Choroid plexus epithelial cell (primary cell): Measurements from ENCODE around the gene NUMBL.

Source experiments
- DNase-seq: peaks from one replicate; pipeline ENCODE4 v3.0.0-alpha.2; 2010; ENCODE audit warnings: low read depth
- H3K4me3 ChIP-seq: 2 replicates; pipeline ENCODE4 v1.5.1; 2011; ENCODE audit warnings: low read depth, mild to moderate bottlenecking, control low read depth, low read length, moderate library complexity
- TF ChIP-seq, protein P1 (sequence below): conservative IDR thresholded peaks from 2 replicates; pipeline ENCODE4 v1.5.1; 2011; ENCODE audit warnings: low read depth, mild to moderate bottlenecking, control low read depth, inconsistent platforms, low read length, moderate library complexity

The NUMBL gene

DNA sequence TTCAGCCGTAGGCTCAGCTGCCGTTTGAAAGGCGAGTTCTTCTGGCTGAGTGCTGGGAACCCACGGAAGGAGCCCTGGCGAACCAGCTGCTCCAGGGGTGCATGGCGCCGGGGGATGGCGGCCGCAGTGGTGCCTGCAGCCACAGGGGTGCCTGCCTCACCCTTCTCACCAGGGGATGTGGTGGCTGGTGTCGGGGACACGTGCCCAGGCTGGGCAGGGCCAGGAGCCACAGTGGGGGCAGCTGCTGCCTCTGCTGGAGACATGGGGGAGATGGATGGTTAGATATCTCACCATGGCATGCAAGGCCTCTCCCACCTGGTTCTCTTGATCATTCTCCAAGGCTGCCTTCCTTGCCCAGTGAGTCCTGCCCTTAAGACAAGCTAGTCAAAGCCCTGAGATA is 17.1 kb downstream of the NUMBL start:
- no peak for DNase-seq
- H3K4me3 ChIP-seq: no peak overlapping the region
- TF ChIP-seq, protein P1, sequence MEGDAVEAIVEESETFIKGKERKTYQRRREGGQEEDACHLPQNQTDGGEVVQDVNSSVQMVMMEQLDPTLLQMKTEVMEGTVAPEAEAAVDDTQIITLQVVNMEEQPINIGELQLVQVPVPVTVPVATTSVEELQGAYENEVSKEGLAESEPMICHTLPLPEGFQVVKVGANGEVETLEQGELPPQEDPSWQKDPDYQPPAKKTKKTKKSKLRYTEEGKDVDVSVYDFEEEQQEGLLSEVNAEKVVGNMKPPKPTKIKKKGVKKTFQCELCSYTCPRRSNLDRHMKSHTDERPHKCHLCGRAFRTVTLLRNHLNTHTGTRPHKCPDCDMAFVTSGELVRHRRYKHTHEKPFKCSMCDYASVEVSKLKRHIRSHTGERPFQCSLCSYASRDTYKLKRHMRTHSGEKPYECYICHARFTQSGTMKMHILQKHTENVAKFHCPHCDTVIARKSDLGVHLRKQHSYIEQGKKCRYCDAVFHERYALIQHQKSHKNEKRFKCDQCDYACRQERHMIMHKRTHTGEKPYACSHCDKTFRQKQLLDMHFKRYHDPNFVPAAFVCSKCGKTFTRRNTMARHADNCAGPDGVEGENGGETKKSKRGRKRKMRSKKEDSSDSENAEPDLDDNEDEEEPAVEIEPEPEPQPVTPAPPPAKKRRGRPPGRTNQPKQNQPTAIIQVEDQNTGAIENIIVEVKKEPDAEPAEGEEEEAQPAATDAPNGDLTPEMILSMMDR: no peak

DNA sequence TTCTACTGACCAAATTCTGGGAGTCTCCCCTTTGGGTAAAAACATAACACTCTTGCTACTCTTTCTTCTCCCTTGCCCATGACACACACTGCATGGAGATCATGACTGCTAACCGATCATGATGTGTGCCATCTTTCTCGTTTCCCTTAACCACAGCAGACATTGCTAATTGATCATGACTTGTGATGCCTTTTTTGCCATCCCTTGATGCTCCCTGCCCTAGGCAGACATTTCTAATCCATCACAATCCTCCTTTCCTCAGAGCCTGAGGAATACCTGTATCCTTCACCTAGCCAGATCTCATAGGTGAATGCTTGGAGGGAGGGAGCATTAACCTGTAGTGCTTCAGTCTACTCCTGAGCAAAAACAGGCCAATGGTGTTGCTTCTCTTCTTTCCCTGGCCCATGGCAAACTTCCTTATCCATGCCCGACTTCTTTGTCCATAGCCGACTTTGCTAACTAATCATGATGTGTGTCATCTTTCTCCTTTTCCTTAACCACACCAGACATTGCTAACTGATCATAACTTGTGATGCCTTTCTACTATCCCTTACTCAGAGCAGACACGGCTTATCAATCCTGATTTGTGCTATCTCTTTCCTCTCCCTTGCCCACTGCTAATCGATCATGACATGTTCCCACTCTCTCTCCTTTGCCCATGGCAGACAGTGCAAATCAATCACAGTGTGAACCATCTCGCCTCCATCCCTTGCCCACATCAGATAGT is 17.7 kb downstream of the NUMBL start:
- no peak overlapping the region for H3K4me3 ChIP-seq
- TF ChIP-seq, protein P1: no peak
- no peak for DNase-seq

DNA sequence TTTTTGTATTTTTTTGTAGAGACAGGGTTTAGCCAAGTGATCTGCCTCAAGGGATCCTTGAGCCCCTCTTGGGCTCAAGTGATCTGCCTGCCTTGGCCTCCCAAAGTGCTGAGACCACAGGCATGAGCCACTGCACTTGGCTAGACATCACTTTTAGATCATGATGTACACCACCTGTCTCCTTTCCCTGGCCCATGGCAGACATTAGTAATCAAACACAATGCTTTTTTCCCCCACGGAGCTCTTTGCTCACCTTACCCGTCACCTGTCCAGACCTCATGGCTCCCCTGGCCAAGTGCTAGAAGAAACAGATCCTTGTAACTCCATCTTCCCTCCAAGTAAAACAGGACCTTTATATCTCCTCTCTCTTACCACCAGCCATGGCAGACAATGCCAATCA is 18.4 kb downstream of the NUMBL start:
- H3K4me3 ChIP-seq: no peak overlapping the region
- TF ChIP-seq, protein P1: no peak
- no peak for DNase-seq

DNA sequence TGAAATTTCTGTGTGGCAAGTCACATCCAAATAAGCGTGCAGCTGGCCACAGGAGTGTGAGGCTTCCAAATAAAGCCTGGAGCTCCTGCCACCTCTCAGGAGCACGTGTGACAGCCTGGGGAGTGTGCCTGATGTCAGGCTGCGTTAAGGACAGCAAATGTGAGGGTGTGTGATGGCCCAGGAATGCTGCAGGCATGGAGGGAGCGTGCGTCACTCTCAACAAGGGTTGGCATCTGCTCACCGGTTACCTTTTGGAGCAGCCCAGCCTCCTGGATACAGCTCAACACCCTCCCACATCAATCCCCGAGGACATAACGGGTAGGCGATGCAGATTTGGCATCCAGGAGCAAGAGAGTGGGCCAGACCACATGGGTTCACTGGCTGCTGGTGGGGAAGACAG is 19.0 kb downstream of the NUMBL start:
- TF ChIP-seq, protein P1: no peak
- no peak for DNase-seq
- H3K4me3 ChIP-seq: no peak overlapping the region

DNA sequence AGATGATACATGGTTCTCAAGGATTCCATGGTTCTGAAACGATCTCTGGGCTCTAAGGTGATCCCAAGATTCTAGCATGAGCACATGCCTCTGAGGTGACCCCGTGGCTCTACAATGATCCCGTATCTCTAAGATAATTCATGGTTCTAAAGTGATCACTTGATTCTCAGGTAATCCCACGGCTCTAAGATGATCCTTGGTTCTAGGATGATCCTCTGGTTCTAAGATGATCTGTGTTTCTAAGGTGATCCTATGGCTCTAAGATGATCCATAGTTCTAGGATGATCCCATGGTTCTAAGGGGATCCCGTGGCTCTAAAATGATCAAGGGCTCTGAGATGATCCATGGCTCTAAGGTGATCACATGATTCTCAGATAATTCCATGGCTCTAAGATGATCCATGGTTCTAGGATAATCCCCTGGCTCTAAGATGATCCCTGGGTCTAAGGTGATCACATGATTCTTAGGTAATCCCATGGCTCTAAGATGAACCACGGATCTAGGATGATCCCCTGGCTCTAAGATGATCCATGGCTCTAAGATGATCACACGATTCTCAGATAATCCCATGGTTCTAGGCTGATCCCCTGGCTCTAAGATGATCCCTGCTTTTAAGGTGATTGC is 21.3 kb downstream of the NUMBL start:
- TF ChIP-seq, protein P1: no peak
- DNase-seq: no peak
- no peak overlapping the region for H3K4me3 ChIP-seq

DNA sequence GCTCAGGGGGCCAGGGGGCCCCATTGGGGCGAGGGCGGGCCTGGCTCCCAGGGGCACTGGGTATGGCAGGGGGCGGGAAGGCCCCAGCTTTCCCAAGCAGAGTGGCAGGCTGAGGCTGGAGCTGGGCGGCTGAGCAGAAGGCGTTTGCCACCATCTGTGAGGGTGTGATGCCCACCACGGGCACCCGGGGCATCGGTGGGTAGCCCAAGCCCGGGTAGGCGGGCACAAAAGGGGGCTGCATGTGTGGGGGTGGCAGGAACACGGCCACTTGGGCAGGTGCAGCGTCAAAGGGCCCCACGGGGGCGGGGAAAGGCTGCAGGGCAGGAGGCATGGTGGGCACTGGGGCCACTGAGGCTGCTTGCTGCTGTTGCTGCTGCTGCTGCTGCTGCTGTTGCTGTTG is 22.8 kb downstream of the NUMBL start:
- TF ChIP-seq, protein P1: no peak
- H3K4me3 ChIP-seq: no peak overlapping the region
- no peak for DNase-seq
